ENCODE results near the gene TLR5. TPM values are rescaled to one million over a fixed set of nuclear protein-coding genes. Genes with fewer than 3 reads are reported as not detected.
A peak's percentile ranks its signal among the peaks of the same experiment; 100 is the strongest.

The TLR5 gene
- total and polyA plus RNA-seq, 2 of the 4 experiments (the other 2 are of a cell fraction): 0.09 to 0.18 TPM

- POLR2A ChIA-PET (ENCODE audit: unreplicated experiment): no interaction called here
- 80% methylated on average over 3 of the region's 3 CpGs; no CpG with 5 or more reads in 1 of the 2 experiments for WGBS, 2 experiments (ENCODE audit: extremely low coverage in 2 of 2, insufficient read length in 1 of 2)
- no peak overlapping the region for H4K5ac ChIP-seq (ENCODE audit: low read depth, low read length)
- no peak overlapping the region for H2BK20ac ChIP-seq (ENCODE audit: low read depth, low read length)
- no peak overlapping the region for H3K14ac ChIP-seq (replicated peaks; ENCODE audit: low read depth, low read length)
- intact Hi-C loops (cut with micrococcal nuclease): no loop called here
- H3K9ac ChIP-seq (ENCODE audit: low read depth, low read length): no peak overlapping the region
- no peak overlapping the region for H2AK5ac ChIP-seq (ENCODE audit: low read depth, low read length)
- ATAC-seq (ENCODE audit: low read depth) (no peak), DNase-seq (peak; percentile 41)
- H3K4me2 ChIP-seq (ENCODE audit: low read depth, low read length): no peak overlapping the region
- H2AK9ac ChIP-seq (replicated peaks; ENCODE audit: low read depth, low read length, poor library complexity): no peak overlapping the region
- dilution Hi-C loops (cut with HindIII; ENCODE audit: low sequenced_read_pairs, unreplicated experiment): no loop called here
- no peaks in the 10 kb centered on the region for H3K79me1 ChIP-seq (ENCODE audit: low read depth in 1 of 2, low read length in 2 of 2)
- no peak overlapping the region for H2BK120ac ChIP-seq (ENCODE audit: low read depth, low read length)
- CTCF ChIA-PET: no interaction called here
- in situ Hi-C loops (cut with MboI; ENCODE audit: low sequenced_read_pairs): no loop called here
- no peak for TF ChIP-seq BHLHE40 (IDR thresholded peaks at IDR 0.05; ENCODE audit: low read depth, low read length)
- TF ChIP-seq RFX5 (IDR thresholded peaks at IDR 0.05; ENCODE audit: low read depth, low read length): no peak
- no peak for TF ChIP-seq RAD21 (IDR thresholded peaks at IDR 0.05; ENCODE audit: low read length)
- TF ChIP-seq CEBPB (IDR thresholded peaks at IDR 0.05; ENCODE audit: low read depth, low read length): no peak
- TF ChIP-seq FOS (IDR thresholded peaks at IDR 0.05; ENCODE audit: low read depth, low read length): no peak
- no peak for TF ChIP-seq NFE2L2 (IDR thresholded peaks at IDR 0.05; ENCODE audit: low read depth, low read length)
- TF ChIP-seq RCOR1 (IDR thresholded peaks at IDR 0.05; ENCODE audit: insufficient replicate concordance, low read length): no peak
- TF ChIP-seq MXI1 (IDR thresholded peaks at IDR 0.05; ENCODE audit: borderline replicate concordance, low read depth, low read length): no peak
- no peak for TF ChIP-seq USF2 (IDR thresholded peaks at IDR 0.05; ENCODE audit: low read depth, low read length)
- no peak for TF ChIP-seq MAZ (IDR thresholded peaks at IDR 0.05; ENCODE audit: borderline replicate concordance, low read depth, low read length)
- no peak for TF ChIP-seq SMC3 (IDR thresholded peaks at IDR 0.05; ENCODE audit: low read depth, low read length)
- TF ChIP-seq POLR2A (IDR thresholded peaks at IDR 0.05; ENCODE audit: low read depth, low read length): no peak
- TF ChIP-seq CHD1 (IDR thresholded peaks at IDR 0.05; ENCODE audit: low read depth, low read length): no peak
- no peak for TF ChIP-seq ELK1 (IDR thresholded peaks at IDR 0.05; ENCODE audit: borderline replicate concordance, low read depth, low read length)
- TF ChIP-seq, protein P1, sequence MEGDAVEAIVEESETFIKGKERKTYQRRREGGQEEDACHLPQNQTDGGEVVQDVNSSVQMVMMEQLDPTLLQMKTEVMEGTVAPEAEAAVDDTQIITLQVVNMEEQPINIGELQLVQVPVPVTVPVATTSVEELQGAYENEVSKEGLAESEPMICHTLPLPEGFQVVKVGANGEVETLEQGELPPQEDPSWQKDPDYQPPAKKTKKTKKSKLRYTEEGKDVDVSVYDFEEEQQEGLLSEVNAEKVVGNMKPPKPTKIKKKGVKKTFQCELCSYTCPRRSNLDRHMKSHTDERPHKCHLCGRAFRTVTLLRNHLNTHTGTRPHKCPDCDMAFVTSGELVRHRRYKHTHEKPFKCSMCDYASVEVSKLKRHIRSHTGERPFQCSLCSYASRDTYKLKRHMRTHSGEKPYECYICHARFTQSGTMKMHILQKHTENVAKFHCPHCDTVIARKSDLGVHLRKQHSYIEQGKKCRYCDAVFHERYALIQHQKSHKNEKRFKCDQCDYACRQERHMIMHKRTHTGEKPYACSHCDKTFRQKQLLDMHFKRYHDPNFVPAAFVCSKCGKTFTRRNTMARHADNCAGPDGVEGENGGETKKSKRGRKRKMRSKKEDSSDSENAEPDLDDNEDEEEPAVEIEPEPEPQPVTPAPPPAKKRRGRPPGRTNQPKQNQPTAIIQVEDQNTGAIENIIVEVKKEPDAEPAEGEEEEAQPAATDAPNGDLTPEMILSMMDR (conservative IDR thresholded peaks at IDR 0.05; ENCODE audit: low read depth, low read length): no peak
- no peaks in the 10 kb centered on the region for H3K36me3 ChIP-seq (ENCODE audit: control insufficient read depth, insufficient read depth, low read length)
- no peak overlapping the region for H2BK15ac ChIP-seq (ENCODE audit: low read depth, low read length)
- H3K4ac ChIP-seq (ENCODE audit: low read depth, low read length): no peak overlapping the region
- no peak overlapping the region for H2BK5ac ChIP-seq (ENCODE audit: low read depth, low read length, poor library complexity, severe bottlenecking)
- H3K4me3 ChIP-seq (ENCODE audit: insufficient read depth, low read depth, low read length): no peak overlapping the region
- H4K91ac ChIP-seq (ENCODE audit: insufficient read depth, low read depth, low read length): no peak overlapping the region
- no peak overlapping the region for H3K23ac ChIP-seq (ENCODE audit: low read depth, low read length)
- H3K56ac ChIP-seq (ENCODE audit: extremely low read depth, insufficient read depth, low read length): no peak overlapping the region
- H3K9me1 ChIP-seq (ENCODE audit: insufficient read depth, low read length): no peaks in the 10 kb centered on the region
- H3K4me1 ChIP-seq (ENCODE audit: control insufficient read depth, insufficient read depth, low read length): no peaks in the 10 kb centered on the region
- no peak overlapping the region for H3K27ac ChIP-seq (ENCODE audit: insufficient read depth, low read length)
- no peaks in the 10 kb centered on the region for H4K20me1 ChIP-seq (ENCODE audit: insufficient read depth, low read length)
- no peaks in the 10 kb centered on the region for H3K9me3 ChIP-seq (ENCODE audit: control insufficient read depth, insufficient read depth, low read length)
- no peak overlapping the region for H3K18ac ChIP-seq (ENCODE audit: low read depth, low read length)
- BruUV-seq (replicated peaks): no TSS peak
- H3K27me3 ChIP-seq (ENCODE audit: control insufficient read depth, insufficient read depth, low read length): peaks cover 5% of the 10 kb centered on the region
- no peak overlapping the region for H2AFZ ChIP-seq (replicated peaks; ENCODE audit: low read length, poor library complexity)
- no peak overlapping the region for H4K8ac ChIP-seq (ENCODE audit: low read depth in 2 of 2, low read length in 2 of 2)
Measured at GRCh38 chr1:223153177-223154119, 10.4 kb upstream of the TLR5 start.
